IMR-90 (cell line): ENCODE results near the gene PHF21B. TPM values are rescaled to one million over a fixed set of nuclear protein-coding genes. Genes with fewer than 3 reads are reported as not detected.

Experiments used
- ATAC-seq: fragments of 200-7000 bp; cut with Tn5 transposase; 2 replicates; pipeline ENCODE4 v1.9.1; 2020; ENCODE audit warnings: low read depth, mild to moderate bottlenecking, moderate library complexity
- BruUV-seq: library from RNA; stranded (reverse); fragments of 400-500 nt; replicated peaks from 2 replicates; lab custom pipeline; 2021; lab: Mats Ljungman, UMichigan
- CTCF ChIA-PET: fragments of 300-600 bp; formaldehyde crosslinking; extraction: SDS; loops from one replicate; lab custom pipeline; 2021; ENCODE audit warnings: antibody characterized with exemption; lab: Yijun Ruan, JAX
- POLR2A ChIA-PET: fragments of 300-600 bp; sonication (Branson Sonifier 250); formaldehyde crosslinking; loops from one replicate; lab custom pipeline; 2022; ENCODE audit warnings: antibody characterized with exemption; ENCODE audit not compliant: unreplicated experiment; lab: Charles Lee
- DNase-seq: peaks from one replicate; pipeline ENCODE4 v3.0.0; 2013
- H2AFZ ChIP-seq: replicated peaks from 2 replicates; pipeline ENCODE3; 2013; ENCODE audit warnings: low read length, mild to moderate bottlenecking; ENCODE audit not compliant: poor library complexity
- H2AK5ac ChIP-seq: 2 replicates; pipeline ENCODE4 v1.6.1; 2013; ENCODE audit warnings: low read depth, low read length, inconsistent platforms
- H2AK9ac ChIP-seq: replicated peaks from 2 replicates; pipeline ENCODE3; 2013; ENCODE audit warnings: mild to moderate bottlenecking, low read depth, low read length, moderate library complexity; ENCODE audit not compliant: poor library complexity
- H2BK120ac ChIP-seq: 2 replicates; pipeline ENCODE4 v1.6.1; 2013; ENCODE audit warnings: low read depth, low read length, inconsistent platforms
- H2BK15ac ChIP-seq: 3 replicates; pipeline ENCODE4 v1.6.1; 2013; ENCODE audit warnings: low read depth, low read length, inconsistent platforms
- H2BK20ac ChIP-seq: 2 replicates; pipeline ENCODE4 v1.6.1; 2013; ENCODE audit warnings: low read depth, mild to moderate bottlenecking, inconsistent platforms, low read length, moderate library complexity
- H2BK5ac ChIP-seq: 2 replicates; pipeline ENCODE4 v1.6.1; 2013; ENCODE audit warnings: mild to moderate bottlenecking, low read depth, low read length, inconsistent platforms; ENCODE audit not compliant: poor library complexity, severe bottlenecking
- H3K14ac ChIP-seq: replicated peaks from 2 replicates; pipeline ENCODE4 v1.6.1; 2013; ENCODE audit warnings: low read depth, low read length, inconsistent platforms
- H3K18ac ChIP-seq: 2 replicates; pipeline ENCODE4 v1.6.1; 2013; ENCODE audit warnings: low read depth, low read length, control low read depth
- H3K23ac ChIP-seq: 2 replicates; pipeline ENCODE4 v1.6.1; 2013; ENCODE audit warnings: low read depth, low read length, inconsistent platforms
- H3K27ac ChIP-seq: 2 replicates; pipeline ENCODE4 v1.5.1; 2013; ENCODE audit warnings: mild to moderate bottlenecking, control low read depth, low read length; ENCODE audit not compliant: insufficient read depth
- H3K27me3 ChIP-seq: 2 replicates; pipeline ENCODE4 v1.6.1; 2013; ENCODE audit warnings: low read length; ENCODE audit not compliant: control insufficient read depth, insufficient read depth
- H3K36me3 ChIP-seq: 2 replicates; pipeline ENCODE4 v1.6.1; 2013; ENCODE audit warnings: low read length, mixed read lengths; ENCODE audit not compliant: control insufficient read depth, insufficient read depth
- H3K4ac ChIP-seq: 2 replicates; pipeline ENCODE4 v1.6.1; 2013; ENCODE audit warnings: low read depth, low read length, inconsistent platforms
- H3K4me1 ChIP-seq: 2 replicates; pipeline ENCODE4 v1.6.1; 2013; ENCODE audit warnings: low read length, mixed read lengths; ENCODE audit not compliant: control insufficient read depth, insufficient read depth
- H3K4me2 ChIP-seq: 2 replicates; pipeline ENCODE4 v1.6.1; 2013; ENCODE audit warnings: low read depth, mild to moderate bottlenecking, control low read depth, low read length, moderate library complexity
- H3K4me3 ChIP-seq: 2 replicates; pipeline ENCODE4 v1.5.1; 2013; ENCODE audit warnings: low read depth, mild to moderate bottlenecking, control low read depth, low read length, moderate library complexity; ENCODE audit not compliant: insufficient read depth
- H3K56ac ChIP-seq: 2 replicates; pipeline ENCODE4 v1.6.1; 2013; ENCODE audit warnings: low read length, inconsistent platforms; ENCODE audit not compliant: insufficient read depth; ENCODE audit errors: extremely low read depth
- H3K79me1 ChIP-seq, 2 experiments: 2 replicates each; pipeline ENCODE4 v1.6.1; 2013; ENCODE audit warnings: low read length in 2 of 2, inconsistent platforms in 1 of 2, low read depth in 1 of 2
- H3K9ac ChIP-seq: 2 replicates; pipeline ENCODE4 v1.6.1; 2013; ENCODE audit warnings: low read depth, low read length, control low read depth
- H3K9me1 ChIP-seq: 2 replicates; pipeline ENCODE4 v1.6.1; 2013; ENCODE audit warnings: low read length, inconsistent platforms; ENCODE audit not compliant: insufficient read depth
- H3K9me3 ChIP-seq: 2 replicates; pipeline ENCODE4 v1.6.1; 2013; ENCODE audit warnings: low read length; ENCODE audit not compliant: control insufficient read depth, insufficient read depth
- H4K20me1 ChIP-seq: 2 replicates; pipeline ENCODE4 v1.6.1; 2013; ENCODE audit warnings: low read length, inconsistent platforms; ENCODE audit not compliant: insufficient read depth
- H4K5ac ChIP-seq: 2 replicates; pipeline ENCODE4 v1.6.1; 2013; ENCODE audit warnings: mild to moderate bottlenecking, low read depth, low read length, control low read depth
- H4K8ac ChIP-seq, 2 experiments: 2 replicates each; pipeline ENCODE4 v1.6.1; 2013; ENCODE audit warnings: low read depth in 2 of 2, low read length in 2 of 2, control low read depth in 1 of 2, inconsistent platforms in 1 of 2
- H4K91ac ChIP-seq: 2 replicates; pipeline ENCODE4 v1.6.1; 2013; ENCODE audit warnings: low read depth, low read length, inconsistent platforms; ENCODE audit not compliant: insufficient read depth
- BHLHE40 ChIP-seq: fragments of 150-350 bp; IDR thresholded peaks from 2 replicates; pipeline ENCODE4 v1.6.1; 2016; ENCODE audit warnings: mild to moderate bottlenecking, low read depth, low read length
- CEBPB ChIP-seq: IDR thresholded peaks from 2 replicates; pipeline ENCODE4 v1.6.1; 2012; ENCODE audit warnings: low read depth, low read length, improper control_type of control experiment
- CHD1 ChIP-seq: IDR thresholded peaks from 2 replicates; pipeline ENCODE4 v1.6.1; 2012; ENCODE audit warnings: low read depth, low read length, improper control_type of control experiment
- FOS ChIP-seq: fragments of 150-350 bp; IDR thresholded peaks from 2 replicates; pipeline ENCODE4 v1.6.1; 2016; ENCODE audit warnings: low read depth, low read length
- MAFK ChIP-seq: IDR thresholded peaks from 2 replicates; pipeline ENCODE4 v1.6.1; 2012; ENCODE audit warnings: low read depth, low read length, improper control_type of control experiment
- MAZ ChIP-seq: IDR thresholded peaks from 2 replicates; pipeline ENCODE4 v1.6.1; 2012; ENCODE audit warnings: low read depth, mild to moderate bottlenecking, low read length, improper control_type of control experiment, moderate library complexity, borderline replicate concordance
- MXI1 ChIP-seq: IDR thresholded peaks from 2 replicates; pipeline ENCODE4 v1.6.1; 2012; ENCODE audit warnings: low read depth, mild to moderate bottlenecking, low read length, moderate library complexity, borderline replicate concordance
- NFE2L2 ChIP-seq: fragments of 150-350 bp; IDR thresholded peaks from 2 replicates; pipeline ENCODE4 v1.6.1; 2016; ENCODE audit warnings: low read depth, mild to moderate bottlenecking, low read length
- POLR2A ChIP-seq: IDR thresholded peaks from 2 replicates; pipeline ENCODE4 v1.6.1; 2012; ENCODE audit warnings: mild to moderate bottlenecking, low read depth, low read length
- RAD21 ChIP-seq: IDR thresholded peaks from 2 replicates; pipeline ENCODE4 v1.6.1; 2012; ENCODE audit warnings: low read length, improper control_type of control experiment
- RCOR1 ChIP-seq: IDR thresholded peaks from 2 replicates; pipeline ENCODE4 v1.6.1; 2012; ENCODE audit warnings: mild to moderate bottlenecking, low read length, improper control_type of control experiment; ENCODE audit not compliant: insufficient replicate concordance
- RFX5 ChIP-seq: IDR thresholded peaks from 2 replicates; pipeline ENCODE4 v1.8.0; 2012; ENCODE audit warnings: low read depth, mild to moderate bottlenecking, low read length, moderate library complexity
- SMC3 ChIP-seq: fragments of 150-350 bp; IDR thresholded peaks from 2 replicates; pipeline ENCODE4 v1.6.1; 2016; ENCODE audit warnings: low read depth, mild to moderate bottlenecking, antibody characterized with exemption, low read length, moderate library complexity
- USF2 ChIP-seq: fragments of 150-350 bp; IDR thresholded peaks from 2 replicates; pipeline ENCODE4 v1.6.1; 2017; ENCODE audit warnings: mild to moderate bottlenecking, antibody characterized with exemption, low read length, low read depth
- WGBS, 2 experiments: methylation state at CpG; one replicate each; pipeline versions ENCODE4 v1.1.5 to v1.1.7; 2013; ENCODE audit warnings: missing lambda C conversion rate in 2 of 2; ENCODE audit not compliant: insufficient read length in 1 of 2; ENCODE audit errors: extremely low coverage in 2 of 2; 5-methylcytosine and 5-hydroxymethylcytosine counted together
- dilution Hi-C: fragments of 300-500 bp; cut with HindIII; formaldehyde crosslinking; loops from one replicate; pipeline ENCODE4 v1.14.3; 2018; ENCODE audit warnings: low sequenced_read_pairs; ENCODE audit not compliant: unreplicated experiment
- in situ Hi-C: fragments of 300-500 bp; cut with MboI; formaldehyde crosslinking; loops from 3 replicates; pipeline ENCODE4 v1.14.3; 2019; ENCODE audit warnings: low sequenced_read_pairs, inconsistent platforms, mixed read lengths
- intact Hi-C: fragments of 100-400 bp; cut with micrococcal nuclease; formaldehyde crosslinking; loops from 2 replicates; pipeline ENCODE4 v1.10.0; 2022
- polyA plus RNA-seq, 3 experiments: library from polyadenylated mRNA; depleted of rRNA; stranded (reverse); fragments of >200 nt; gene quantifications; 2 replicates each; pipeline ENCODE4 v1.2.3, GENCODE V29; 2012; ENCODE audit warnings: low replicate concordance in 1 of 3
- total RNA-seq: library from RNA; depleted of rRNA; stranded (reverse); fragments of >200 nt; gene quantifications from 2 replicates; pipeline ENCODE4 v1.2.3, GENCODE V29; 2012
- TF ChIP-seq, protein P1 (sequence below): conservative IDR thresholded peaks from 2 replicates; pipeline ENCODE4 v1.5.1; 2012; ENCODE audit warnings: mild to moderate bottlenecking, low read depth, low read length, improper control_type of control experiment
- TF ChIP-seq, protein P2 (sequence below): fragments of 150-350 bp; IDR thresholded peaks from 2 replicates; pipeline ENCODE4 v1.6.1; 2016; ENCODE audit warnings: low read depth, mild to moderate bottlenecking, low read length, moderate library complexity, borderline replicate concordance

The PHF21B gene
- total and polyA plus RNA-seq, 2 of the 4 experiments (the other 2 are of a cell fraction), result 0.02 TPM; not detected in 1

DNA sequence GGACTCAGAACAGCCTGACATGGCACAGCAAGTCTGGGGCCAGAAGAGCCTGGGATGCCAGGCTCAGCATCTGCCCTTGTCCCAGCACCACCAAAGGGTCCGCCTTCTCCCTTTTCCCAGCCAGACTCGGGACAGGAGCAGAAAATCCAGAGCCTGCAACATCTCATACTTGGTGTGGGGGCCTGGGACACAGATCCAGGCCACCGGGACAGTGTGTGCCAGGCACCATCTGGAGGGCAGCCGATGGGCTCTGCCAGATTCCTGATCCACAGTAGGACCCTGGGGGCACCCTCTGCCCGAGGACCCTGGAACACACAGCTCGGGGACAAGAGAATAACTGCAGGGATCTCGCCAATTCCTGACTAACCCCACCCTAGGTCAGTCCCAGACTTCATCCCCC, 67.7 kb downstream of the PHF21B start:
- TF ChIP-seq, protein P1, sequence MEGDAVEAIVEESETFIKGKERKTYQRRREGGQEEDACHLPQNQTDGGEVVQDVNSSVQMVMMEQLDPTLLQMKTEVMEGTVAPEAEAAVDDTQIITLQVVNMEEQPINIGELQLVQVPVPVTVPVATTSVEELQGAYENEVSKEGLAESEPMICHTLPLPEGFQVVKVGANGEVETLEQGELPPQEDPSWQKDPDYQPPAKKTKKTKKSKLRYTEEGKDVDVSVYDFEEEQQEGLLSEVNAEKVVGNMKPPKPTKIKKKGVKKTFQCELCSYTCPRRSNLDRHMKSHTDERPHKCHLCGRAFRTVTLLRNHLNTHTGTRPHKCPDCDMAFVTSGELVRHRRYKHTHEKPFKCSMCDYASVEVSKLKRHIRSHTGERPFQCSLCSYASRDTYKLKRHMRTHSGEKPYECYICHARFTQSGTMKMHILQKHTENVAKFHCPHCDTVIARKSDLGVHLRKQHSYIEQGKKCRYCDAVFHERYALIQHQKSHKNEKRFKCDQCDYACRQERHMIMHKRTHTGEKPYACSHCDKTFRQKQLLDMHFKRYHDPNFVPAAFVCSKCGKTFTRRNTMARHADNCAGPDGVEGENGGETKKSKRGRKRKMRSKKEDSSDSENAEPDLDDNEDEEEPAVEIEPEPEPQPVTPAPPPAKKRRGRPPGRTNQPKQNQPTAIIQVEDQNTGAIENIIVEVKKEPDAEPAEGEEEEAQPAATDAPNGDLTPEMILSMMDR, result no peak
- TF ChIP-seq NFE2L2, result no peak
- TF ChIP-seq RCOR1, result no peak
- TF ChIP-seq FOS, result no peak
- no peak for TF ChIP-seq POLR2A
- TF ChIP-seq BHLHE40, result no peak
- no peak for TF ChIP-seq CEBPB
- no peak for TF ChIP-seq SMC3
- TF ChIP-seq MXI1, result no peak
- TF ChIP-seq MAFK, result no peak
- no peak for TF ChIP-seq CHD1
- TF ChIP-seq, protein P2, sequence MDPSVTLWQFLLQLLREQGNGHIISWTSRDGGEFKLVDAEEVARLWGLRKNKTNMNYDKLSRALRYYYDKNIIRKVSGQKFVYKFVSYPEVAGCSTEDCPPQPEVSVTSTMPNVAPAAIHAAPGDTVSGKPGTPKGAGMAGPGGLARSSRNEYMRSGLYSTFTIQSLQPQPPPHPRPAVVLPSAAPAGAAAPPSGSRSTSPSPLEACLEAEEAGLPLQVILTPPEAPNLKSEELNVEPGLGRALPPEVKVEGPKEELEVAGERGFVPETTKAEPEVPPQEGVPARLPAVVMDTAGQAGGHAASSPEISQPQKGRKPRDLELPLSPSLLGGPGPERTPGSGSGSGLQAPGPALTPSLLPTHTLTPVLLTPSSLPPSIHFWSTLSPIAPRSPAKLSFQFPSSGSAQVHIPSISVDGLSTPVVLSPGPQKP, result no peak
- no peak for TF ChIP-seq RAD21
- TF ChIP-seq MAZ, result no peak
- no peak for TF ChIP-seq USF2
- no peak for TF ChIP-seq RFX5
- Histone ChIP-seq H4K20me1 (no peaks in the 10 kb centered on the region), H3K18ac (no peak overlapping the region), H2BK120ac (no peak overlapping the region), H4K5ac (no peak overlapping the region), H3K4me2 (no peak overlapping the region), H3K9me1 (no peaks in the 10 kb centered on the region), H3K56ac (no peak overlapping the region), H2AK9ac (no peak overlapping the region), H2AK5ac (no peak overlapping the region), H3K79me1 (no peaks in the 10 kb centered on the region), H3K4me3 (no peak overlapping the region), H3K14ac (no peak overlapping the region), H4K91ac (no peak overlapping the region), H3K4me1 (no peaks in the 10 kb centered on the region), H3K23ac (no peak overlapping the region), H3K27me3 (peaks cover 54% of the 10 kb centered on the region), H2BK5ac (no peak overlapping the region), H3K27ac (no peak overlapping the region), H4K8ac (no peak overlapping the region), H3K36me3 (no peaks in the 10 kb centered on the region), H3K4ac (no peak overlapping the region), H2BK15ac (no peak overlapping the region), H3K9me3 (no peaks in the 10 kb centered on the region), H2AFZ (no peak overlapping the region), H2BK20ac (no peak overlapping the region), H3K9ac (no peak overlapping the region)
- POLR2A ChIA-PET, result no interaction called here
- no TSS peak for BruUV-seq
- intact Hi-C loops, result no loop called here
- no peak for DNase-seq
- in situ Hi-C loops, result no loop called here
- 43% methylated on average over 3 of the region's 7 CpGs; no CpG with 5 or more reads in 1 of the 2 experiments for WGBS, 2 experiments
- CTCF ChIA-PET, result no interaction called here
- dilution Hi-C loops, result no loop called here
- ATAC-seq, result no peak
